GM21786 (cell line): ENCODE data around the gene RP9.

ENCODE experiments used
- ATAC-seq: cut with Tn5 transposase; IDR thresholded peaks from one replicate; pipeline ENCODE4 v1.9.1; 2021; ENCODE audit not compliant: unreplicated experiment

RP9 gene

DNA sequence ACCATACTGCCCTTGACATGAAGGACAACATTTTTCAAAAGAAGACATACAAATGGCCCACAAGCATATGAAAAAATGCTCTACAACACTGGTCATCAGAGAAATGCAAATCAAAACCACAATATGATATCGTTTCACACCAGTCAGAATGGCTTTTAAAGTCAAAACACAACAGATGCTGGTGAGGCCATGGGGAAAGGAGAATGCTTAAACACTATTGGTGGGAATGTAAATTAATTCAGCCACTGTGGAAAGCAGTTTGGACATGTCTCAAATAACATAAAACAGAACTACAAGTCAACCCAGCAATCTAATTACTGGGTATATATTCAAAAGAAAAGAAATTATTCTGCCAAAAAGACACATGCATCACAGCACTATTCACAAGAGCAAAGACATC is 42.4 kb downstream of the RP9 start:
- ATAC-seq = no peak

DNA sequence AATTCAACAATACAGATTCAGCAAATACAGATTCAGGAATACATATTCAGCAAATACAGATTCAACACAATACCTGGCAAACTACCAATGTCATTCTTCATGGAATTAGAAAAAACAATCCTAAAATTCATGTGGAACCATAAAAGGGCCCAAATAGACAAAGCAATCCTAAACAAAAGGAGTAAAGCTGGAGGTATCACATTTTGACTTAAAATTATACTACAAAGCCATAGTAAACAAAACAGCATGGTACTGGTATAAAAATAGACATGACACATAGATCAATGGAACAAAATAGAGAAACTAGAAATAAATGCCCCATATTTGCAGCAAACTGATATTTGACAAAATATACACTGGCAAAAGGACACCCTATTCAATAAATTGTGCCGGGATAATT is 43.2 kb downstream of the RP9 start:
- ATAC-seq = no peak

DNA sequence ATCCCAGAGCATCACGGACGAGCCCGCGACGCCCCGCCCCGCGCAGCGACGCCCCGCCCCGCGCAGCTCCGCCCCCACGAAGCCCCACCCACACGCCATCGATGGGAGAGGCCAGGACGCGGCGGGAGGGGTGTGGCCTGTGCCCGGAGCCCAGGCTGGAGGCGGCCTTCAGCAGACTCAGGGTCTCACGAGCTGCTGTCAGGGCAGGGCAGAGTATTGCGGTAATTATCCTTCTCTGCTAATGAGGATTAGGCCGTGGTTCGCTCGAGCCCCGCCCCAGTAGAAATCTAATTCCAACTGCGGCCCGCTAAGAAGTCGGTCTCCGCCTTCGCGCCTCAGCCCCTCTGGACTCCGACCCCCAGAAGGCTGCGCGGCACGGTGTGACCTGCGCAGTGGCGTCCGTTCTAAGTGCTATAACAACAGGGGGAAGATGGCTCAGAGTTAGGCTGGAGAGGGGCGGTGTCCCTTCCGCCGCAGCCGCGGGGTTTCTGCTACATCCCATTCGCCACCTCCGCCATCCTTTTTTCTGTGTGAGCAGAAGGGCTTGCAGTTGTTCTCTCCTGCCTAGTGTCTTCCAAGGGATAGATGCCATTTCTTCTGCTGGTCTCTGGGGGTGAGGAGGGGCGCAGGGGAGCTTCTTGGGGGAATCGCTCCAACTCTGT is 46.3 kb downstream of the RP9 start:
- peak; percentile 95 for ATAC-seq

DNA sequence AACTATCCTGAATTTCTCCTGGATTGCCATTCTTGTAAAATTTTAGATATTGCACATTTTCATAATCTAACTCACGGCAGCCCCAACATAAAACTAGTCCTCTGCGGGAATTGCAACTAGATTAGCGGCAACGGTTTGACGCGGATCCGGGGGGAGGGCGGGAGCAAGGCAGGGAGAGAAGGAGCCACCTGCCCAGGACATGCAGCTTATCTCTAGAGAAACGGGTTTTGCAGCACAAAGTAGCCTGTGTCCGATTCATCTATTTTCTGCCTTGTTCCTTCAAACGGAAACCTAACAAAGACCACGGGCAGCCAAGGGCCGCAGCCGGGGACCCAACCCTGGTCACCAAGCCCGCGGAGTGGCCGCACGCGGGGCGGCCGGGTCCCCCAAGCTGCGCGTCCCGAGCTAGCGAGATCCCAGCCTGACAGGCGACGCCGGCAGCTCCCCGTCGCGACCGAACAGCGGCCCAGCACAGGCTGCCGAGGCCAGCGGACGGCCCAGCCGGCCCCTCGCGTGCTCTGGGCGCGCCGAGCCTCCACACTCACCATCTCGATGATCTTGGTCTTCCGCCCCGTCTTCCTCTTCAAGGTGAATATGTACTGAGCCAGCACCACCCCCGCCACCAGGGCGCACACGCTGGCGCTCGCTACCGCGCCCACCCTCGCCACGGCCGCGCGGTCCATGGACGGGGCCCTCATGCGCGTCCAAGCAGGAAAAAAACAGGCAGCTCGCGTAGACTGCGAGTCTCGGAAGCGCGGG is 47.0 kb downstream of the RP9 start, which contains the start of gene NT5C3A:
Gene NT5C3A (minus strand): TSS at position 754 of the 759 bp plus-strand sequence. CDS start 71 bp downstream, at position 683.
- peak; percentile 35 for ATAC-seq

DNA sequence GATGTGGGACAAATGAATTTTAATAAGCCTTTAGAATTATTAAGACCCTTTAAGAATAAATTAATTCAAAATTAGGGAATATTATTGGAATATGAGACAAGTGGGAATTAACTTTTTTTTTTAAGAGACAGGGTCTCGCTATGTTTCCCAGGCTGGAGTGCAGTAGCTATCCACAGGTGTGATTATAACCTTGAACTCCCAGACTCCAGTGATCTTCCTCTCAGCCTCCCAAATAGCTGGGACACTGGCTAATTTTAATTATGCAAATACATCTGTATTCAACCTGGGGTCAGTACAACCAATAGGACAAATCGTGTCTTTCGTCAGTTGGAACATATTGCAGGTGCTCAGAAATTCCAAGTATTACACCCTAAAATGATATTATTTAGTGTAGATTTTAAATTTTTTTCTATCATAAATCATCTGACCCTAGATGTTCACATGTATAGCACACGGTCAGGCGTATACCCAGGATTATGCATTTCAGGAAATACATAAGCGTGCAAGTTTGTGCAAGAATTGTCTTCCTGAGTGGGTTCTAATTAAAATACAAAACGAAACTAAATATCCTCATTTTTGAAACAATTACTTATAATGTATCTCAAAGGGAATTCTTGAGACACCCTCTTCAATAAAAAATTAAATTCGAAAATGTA is 47.8 kb downstream of the RP9 start:
- no peak for ATAC-seq

DNA sequence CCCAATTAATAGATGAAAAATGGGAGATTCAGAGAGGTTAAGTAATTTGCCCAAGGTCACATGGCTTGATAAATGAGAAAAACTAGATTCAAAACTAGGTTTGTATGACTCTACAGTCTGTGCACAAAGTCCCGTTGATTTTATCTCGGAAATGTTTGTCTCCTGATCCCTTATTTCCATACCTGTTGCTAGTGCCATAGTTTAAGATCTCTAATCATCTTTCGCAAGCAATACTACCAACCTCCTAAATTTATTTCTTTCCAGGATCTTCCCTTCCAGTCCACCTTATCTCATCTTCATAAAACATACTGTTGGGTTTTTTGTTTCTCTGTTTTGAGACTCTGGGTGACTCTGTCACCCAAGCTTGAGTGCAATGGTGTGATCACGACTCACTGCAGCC is 49.6 kb downstream of the RP9 start:
- no peak for ATAC-seq

DNA sequence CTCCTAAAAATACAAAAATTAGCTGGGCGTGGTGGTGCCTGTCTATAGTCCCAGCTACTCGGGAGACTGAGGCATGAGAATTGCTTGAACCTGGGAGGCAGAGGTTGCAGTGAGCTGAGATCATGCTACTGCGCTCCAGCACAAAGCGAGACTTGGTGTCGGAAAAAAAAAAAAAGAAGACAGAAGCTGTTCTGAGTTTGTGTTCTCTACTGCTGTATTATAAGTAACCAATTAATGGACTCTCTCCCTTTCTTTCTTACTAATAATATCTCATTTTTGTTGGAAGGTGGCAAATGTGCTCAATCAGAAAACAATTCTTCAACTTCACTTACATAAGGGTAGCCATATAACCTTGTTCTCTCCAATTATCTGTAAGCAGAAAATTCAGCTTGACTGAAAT is 54.0 kb downstream of the RP9 start:
- no peak for ATAC-seq

DNA sequence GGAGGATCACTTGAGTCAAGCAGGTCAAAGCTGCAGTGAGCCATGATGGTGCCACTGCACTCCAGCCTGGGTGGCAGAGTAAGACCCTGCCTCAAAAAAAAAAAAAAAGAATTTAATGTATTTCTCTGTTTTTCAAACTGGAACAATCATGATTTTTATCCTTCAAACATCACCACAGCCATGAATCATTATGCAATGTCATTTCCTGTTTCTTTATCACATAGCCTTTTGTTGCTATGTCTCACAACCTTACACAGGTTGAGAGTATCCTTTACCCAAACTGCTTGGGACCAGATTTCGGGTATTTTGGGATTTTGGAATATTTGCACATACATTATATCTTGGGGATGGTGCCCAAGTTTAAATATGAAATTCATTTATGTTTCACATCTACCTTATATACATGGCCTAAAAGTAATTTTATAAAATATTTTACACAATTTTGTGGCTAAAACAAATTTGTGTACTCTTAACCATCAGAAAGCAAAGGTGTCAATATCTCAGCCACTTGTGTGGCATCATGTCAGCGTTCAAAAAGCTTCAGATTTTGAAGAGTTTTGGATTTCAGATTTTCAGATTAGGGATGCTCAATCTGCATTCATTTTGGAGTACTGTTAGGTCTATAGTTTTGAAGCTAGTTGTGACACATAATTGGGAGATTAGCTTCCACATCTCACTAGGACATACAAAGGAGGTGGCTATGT is 54.8 kb downstream of the RP9 start:
- no peak for ATAC-seq

DNA sequence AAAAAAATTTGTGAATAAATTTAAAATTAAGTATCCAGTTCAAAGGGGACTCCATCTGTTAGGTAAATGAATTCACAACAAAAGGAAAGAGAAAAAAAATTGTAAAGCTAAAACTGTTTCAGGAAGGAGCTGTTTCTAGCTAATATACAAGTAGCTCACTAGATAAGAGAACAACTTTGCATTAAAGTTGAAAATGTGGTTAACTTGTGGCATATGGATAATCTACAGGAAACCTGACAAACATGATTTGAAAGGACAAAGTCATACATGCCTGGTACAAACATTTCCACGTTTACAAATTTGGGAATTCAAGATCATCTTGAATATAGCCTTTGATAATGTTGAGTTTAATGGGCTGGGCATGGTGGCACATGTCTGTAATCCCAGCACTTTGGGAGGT is 55.5 kb downstream of the RP9 start:
- no peak for ATAC-seq

DNA sequence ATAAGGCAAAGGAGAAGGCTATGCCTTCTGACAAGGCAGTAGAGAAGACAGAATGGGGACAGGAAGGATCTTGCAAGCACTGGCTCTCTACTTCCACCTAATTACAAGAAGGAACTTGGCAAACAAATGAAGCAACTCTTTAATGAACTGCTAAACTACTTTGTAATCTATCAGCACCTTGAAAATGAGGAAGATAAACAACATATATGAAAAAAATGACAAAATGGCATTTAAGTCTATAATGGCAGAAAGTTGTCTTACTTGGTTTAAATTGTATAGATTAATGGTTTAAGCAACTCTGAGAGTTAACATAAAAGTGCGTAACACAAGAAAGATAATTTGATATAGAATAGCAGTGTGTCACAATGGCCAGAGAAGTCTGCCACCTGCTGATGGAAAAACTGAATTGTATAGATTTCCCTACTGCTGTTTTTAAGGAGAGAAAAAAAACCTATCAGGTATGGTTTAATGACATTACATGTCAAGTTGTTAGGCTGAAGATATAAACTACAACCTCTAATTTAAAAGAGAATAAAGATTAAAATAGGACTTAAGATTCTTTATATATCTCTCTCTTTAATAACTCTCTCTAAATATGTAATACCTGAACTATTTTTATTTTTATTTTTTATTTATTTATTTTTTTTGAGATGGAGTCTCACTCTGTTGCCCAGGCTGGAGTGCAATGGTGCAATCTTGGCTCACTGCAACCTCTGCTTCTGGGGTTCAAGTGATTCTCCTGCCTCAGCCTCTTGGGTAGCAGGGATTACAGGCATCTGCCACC is 58.5 kb downstream of the RP9 start:
- no peak for ATAC-seq

DNA sequence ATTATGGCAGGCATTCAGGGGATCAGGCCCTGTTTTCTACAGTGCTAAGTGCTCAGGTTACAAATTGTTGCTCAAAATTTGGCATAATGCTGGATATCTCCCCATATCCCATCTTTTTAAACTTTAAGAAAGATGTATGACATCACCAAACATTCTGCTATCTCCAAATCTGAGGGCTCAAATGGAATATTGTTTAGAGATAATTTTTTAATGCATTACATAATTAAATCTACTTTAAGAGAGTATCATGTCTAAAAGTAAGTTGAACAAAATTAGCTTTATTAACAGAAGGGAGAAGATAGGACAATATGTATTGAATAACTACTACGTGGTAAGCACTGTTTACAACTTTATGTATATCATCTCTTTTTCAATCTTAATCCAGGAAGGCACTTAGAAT is 60.5 kb downstream of the RP9 start:
- no peak for ATAC-seq

DNA sequence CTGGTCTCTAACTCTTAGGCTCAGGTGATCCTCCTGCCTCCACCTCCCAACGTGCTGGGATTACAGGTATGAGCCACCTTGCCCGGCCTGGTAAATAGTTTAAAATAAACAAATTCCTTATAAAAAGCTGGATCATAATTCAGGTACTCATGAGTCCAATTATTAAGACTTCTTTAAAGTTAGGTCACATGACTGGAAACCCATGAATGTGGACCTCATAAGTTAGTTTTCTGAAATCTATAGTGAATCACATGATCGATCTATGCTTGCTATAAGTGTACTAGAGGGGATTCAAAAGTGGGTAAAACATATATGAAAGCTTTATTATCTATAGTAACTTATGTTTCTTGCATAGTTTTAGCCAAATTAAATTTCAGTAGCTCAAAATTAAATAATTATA is 60.9 kb downstream of the RP9 start:
- ATAC-seq = no peak

DNA sequence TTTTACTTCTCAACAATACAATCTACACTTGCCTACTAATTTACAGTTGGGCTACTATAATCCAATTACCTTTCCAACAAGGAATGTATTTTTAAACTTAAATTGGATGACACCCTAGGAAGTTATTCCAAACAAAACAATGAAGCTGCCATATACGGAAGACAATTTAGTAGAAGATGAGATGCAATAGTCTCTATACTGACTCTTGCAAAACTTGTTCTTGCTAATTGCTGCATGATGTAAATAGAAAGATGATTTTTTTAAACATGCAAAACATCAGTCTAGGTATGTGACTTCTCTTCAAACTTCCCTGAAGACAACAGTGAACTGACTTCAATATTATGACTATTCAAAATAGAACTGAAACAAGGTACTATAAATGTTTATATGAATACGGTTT is 64.2 kb downstream of the RP9 start:
- peak; percentile 26 for ATAC-seq
